BE2C (cell line): ENCODE results near the gene EDIL3.

Experiments used
- DNase-seq: peaks from one replicate; pipeline ENCODE4 v3.0.0-alpha.2; 2020
- H3K27me3 ChIP-seq: fragments of 250-450 bp; sonication (Bioruptor Pico); 2 replicates; pipeline ENCODE4 v1.5.1; 2020; ENCODE audit warnings: mild to moderate bottlenecking
- H3K36me3 ChIP-seq: fragments of 250-450 bp; sonication (Bioruptor Pico); 2 replicates; pipeline ENCODE4 v1.5.1; 2020; ENCODE audit warnings: mild to moderate bottlenecking
- H3K4me1 ChIP-seq: fragments of 250-450 bp; sonication (Bioruptor Pico); 2 replicates; pipeline ENCODE4 v1.5.1; 2020
- H3K4me3 ChIP-seq: 2 replicates; pipeline ENCODE4 v1.5.1; 2011; ENCODE audit warnings: low read depth, low read length
- H3K9me3 ChIP-seq: fragments of 250-450 bp; sonication (Bioruptor Pico); 2 replicates; pipeline ENCODE4 v1.5.1; 2020
- CTCF ChIP-seq: IDR thresholded peaks from 2 replicates; pipeline ENCODE4 v1.5.1; 2012; ENCODE audit warnings: mild to moderate bottlenecking, low read depth, low read length

The EDIL3 gene

GRCh38 chr5:83993803-83994202 lies 390.9 kb downstream of the EDIL3 start:
- Histone ChIP-seq H3K4me3 (no peak overlapping the region), H3K36me3 (no peaks in the 10 kb centered on the region), H3K4me1 (peaks cover 17% of the 10 kb centered on the region), H3K9me3 (no peaks in the 10 kb centered on the region), H3K27me3 (no peaks in the 10 kb centered on the region)
- TF ChIP-seq CTCF: no peak
- DNase-seq: no peak

- no peak overlapping the region for H3K4me3 ChIP-seq
- no peak for TF ChIP-seq CTCF
- H3K27me3 ChIP-seq: no peaks in the 10 kb centered on the region
- H3K4me1 ChIP-seq: peaks cover 19% of the 10 kb centered on the region
- no peaks in the 10 kb centered on the region for H3K9me3 ChIP-seq
- no peak for DNase-seq
- H3K36me3 ChIP-seq: no peaks in the 10 kb centered on the region
Observed at GRCh38 chr5:83991566-83992224, 393.0 kb downstream of the EDIL3 start.

- no peaks in the 10 kb centered on the region for H3K36me3 ChIP-seq
- TF ChIP-seq CTCF: no peak
- peaks cover 3% of the 10 kb centered on the region; the same call in 1 of the 2 replicates for H3K4me1 ChIP-seq
- H3K27me3 ChIP-seq: no peaks in the 10 kb centered on the region
- no peaks in the 10 kb centered on the region for H3K9me3 ChIP-seq
- DNase-seq: no peak
- no peak overlapping the region for H3K4me3 ChIP-seq
Observed at GRCh38 chr5:83988293-83988685, 396.4 kb downstream of the EDIL3 start.

- H3K4me3 ChIP-seq: no peak overlapping the region
- no peaks in the 10 kb centered on the region for H3K36me3 ChIP-seq
- no peak for DNase-seq
- no peaks in the 10 kb centered on the region for H3K27me3 ChIP-seq
- no peak for TF ChIP-seq CTCF
- H3K9me3 ChIP-seq: no peaks in the 10 kb centered on the region
- H3K4me1 ChIP-seq: peaks cover 3% of the 10 kb centered on the region; the same call in 1 of the 2 replicates
Observed at GRCh38 chr5:83987513-83988292, 397.0 kb downstream of the EDIL3 start.

GRCh38 chr5:83983852-83984251 lies 400.8 kb downstream of the EDIL3 start:
- DNase-seq: no peak
- Histone ChIP-seq H3K27me3 (no peaks in the 10 kb centered on the region), H3K4me1 (peaks cover 3% of the 10 kb centered on the region; the same call in 1 of the 2 replicates), H3K9me3 (no peaks in the 10 kb centered on the region), H3K36me3 (no peaks in the 10 kb centered on the region), H3K4me3 (no peak overlapping the region)
- TF ChIP-seq CTCF: no peak
